Activated naive CD8-positive, alpha-beta T cell (primary cell): ENCODE measurements around the gene ITFG1.
"Not testable (repeated sequence)": the region's sequence is repeated elsewhere in the genome, so short reads cannot be mapped to it uniquely, and the experiment has no call there.

ENCODE experiments used
- H3K27ac Mint-ChIP-seq: one replicate; pipeline ENCODE4 v1.8.0; 2021; ENCODE audit warnings: mixed read lengths
- H3K27me3 Mint-ChIP-seq: one replicate; pipeline ENCODE4 v1.8.0; 2021; ENCODE audit warnings: mixed read lengths
- H3K36me3 Mint-ChIP-seq: one replicate; pipeline ENCODE4 v1.8.0; 2021; ENCODE audit warnings: mixed read lengths
- H3K4me1 Mint-ChIP-seq: one replicate; pipeline ENCODE4 v1.8.0; 2021; ENCODE audit warnings: low read depth, mixed read lengths
- H3K4me3 Mint-ChIP-seq: one replicate; pipeline ENCODE4 v1.8.0; 2021; ENCODE audit warnings: mild to moderate bottlenecking, mixed read lengths
- H3K9me3 Mint-ChIP-seq: one replicate; pipeline ENCODE4 v1.8.0; 2021; ENCODE audit warnings: low read depth, mixed read lengths

ITFG1 gene

GRCh38 chr16:47229053-47230050, 231.5 kb downstream of the ITFG1 start:
- Mint-ChIP-seq H3K27ac (no peak overlapping the region), H3K27me3 (no peaks in the 10 kb centered on the region)

DNA sequence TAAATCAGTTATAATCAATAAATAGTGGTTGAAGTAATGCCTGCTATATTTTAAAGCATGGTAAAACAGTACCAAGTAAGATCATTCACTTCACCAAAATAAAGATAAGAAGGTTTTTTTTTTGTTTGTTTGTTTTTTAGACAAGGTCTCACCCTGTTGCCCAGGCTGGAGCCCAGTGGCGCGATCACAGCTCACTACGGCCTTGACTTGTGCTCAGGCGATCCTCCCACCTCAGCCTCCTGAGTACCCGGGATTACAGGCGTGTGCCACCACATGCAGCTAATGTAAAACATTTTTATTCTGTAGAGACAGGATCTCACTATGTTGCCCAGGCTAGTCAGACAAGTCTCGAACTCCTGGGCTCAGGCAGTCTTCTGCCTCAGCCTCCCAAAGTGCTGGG, 232.6 kb downstream of the ITFG1 start:
- Mint-ChIP-seq H3K4me1 (no peaks in the 10 kb centered on the region), H3K9me3 (peaks cover 11% of the 10 kb centered on the region), H3K4me3 (no peak overlapping the region), H3K27ac (no peak overlapping the region), H3K27me3 (no peaks in the 10 kb centered on the region), H3K36me3 (peaks cover 53% of the 10 kb centered on the region)

More at GRCh38 chr16:47229053-47230050, 231.5 kb downstream of the ITFG1 start:
- no peaks in the 10 kb centered on the region for H3K4me1 Mint-ChIP-seq
- peaks cover 11% of the 10 kb centered on the region for H3K9me3 Mint-ChIP-seq
- no peak overlapping the region for H3K4me3 Mint-ChIP-seq
- H3K36me3 Mint-ChIP-seq, result peaks cover 53% of the 10 kb centered on the region

DNA sequence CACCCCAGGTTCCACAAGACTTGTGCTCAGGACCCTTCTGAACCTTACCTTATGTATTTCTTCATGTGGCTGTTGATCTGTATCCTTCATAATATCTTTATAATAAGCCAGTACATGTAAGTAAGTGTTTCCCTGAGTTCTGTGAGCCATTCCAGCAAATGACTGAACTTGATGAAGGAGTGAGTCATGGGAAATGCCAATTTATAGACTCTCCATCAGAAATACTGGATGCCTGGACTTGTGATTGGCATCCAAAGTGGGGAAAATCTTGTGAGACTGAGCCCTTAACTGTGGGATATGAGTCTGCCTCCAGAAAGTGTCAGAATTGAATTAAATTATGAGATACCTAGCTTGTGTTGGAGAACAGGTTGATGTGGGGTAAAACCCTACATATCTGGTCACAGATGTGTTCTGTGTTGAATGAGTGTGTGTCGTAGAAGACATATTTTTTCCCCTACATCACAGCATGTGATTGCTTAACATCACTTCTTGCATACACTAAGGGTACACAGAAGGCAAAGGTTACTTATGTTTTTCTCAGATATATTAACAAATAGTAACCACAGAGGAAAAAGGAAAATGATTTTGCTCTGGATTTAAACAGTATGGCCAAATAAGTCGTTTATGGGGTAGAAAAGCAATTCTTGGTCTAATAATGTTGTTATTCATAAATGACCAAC, 247.0 kb downstream of the ITFG1 start:
- Mint-ChIP-seq H3K36me3 (peaks cover 40% of the 10 kb centered on the region), H3K4me3 (no peak overlapping the region), H3K4me1 (no peaks in the 10 kb centered on the region), H3K9me3 (no peaks in the 10 kb centered on the region), H3K27me3 (no peaks in the 10 kb centered on the region), H3K27ac (no peak overlapping the region)

GRCh38 chr16:47211218-47211617, 249.6 kb downstream of the ITFG1 start:
- Mint-ChIP-seq H3K9me3 (no peaks in the 10 kb centered on the region), H3K27ac (no peak overlapping the region), H3K36me3 (peaks cover 33% of the 10 kb centered on the region), H3K4me3 (no peak overlapping the region), H3K27me3 (no peaks in the 10 kb centered on the region), H3K4me1 (no peaks in the 10 kb centered on the region)

GRCh38 chr16:47204736-47205504, 255.9 kb downstream of the ITFG1 start:
- H3K36me3 Mint-ChIP-seq, result peaks cover 10% of the 10 kb centered on the region
- no peak overlapping the region for H3K27ac Mint-ChIP-seq
- no peak overlapping the region for H3K4me3 Mint-ChIP-seq
- no peaks in the 10 kb centered on the region for H3K4me1 Mint-ChIP-seq
- no peaks in the 10 kb centered on the region for H3K27me3 Mint-ChIP-seq
- no peaks in the 10 kb centered on the region for H3K9me3 Mint-ChIP-seq

DNA sequence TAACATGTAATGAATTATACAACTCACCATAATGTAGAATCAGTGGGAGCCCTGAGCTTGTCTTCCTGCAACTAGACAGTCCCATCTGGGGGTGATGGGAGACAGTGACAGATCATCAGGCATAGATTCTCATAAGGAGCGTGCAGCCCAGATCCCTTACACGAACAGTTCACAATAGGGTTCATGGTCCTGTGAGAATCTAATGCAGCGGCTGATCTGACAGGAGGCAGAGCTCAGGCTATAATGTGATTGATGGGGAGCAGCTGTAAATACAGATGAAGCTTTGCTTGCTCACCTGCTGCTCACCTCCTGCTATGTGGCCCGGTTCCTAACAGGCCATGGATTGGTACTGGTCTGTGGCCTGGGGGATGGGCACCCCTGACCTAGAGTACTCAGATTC, 257.4 kb downstream of the ITFG1 start:
- H3K9me3 Mint-ChIP-seq, H3K4me3 Mint-ChIP-seq, H3K27ac Mint-ChIP-seq, H3K36me3 Mint-ChIP-seq, H3K4me1 Mint-ChIP-seq, H3K27me3 Mint-ChIP-seq: not testable (repeated sequence)

DNA sequence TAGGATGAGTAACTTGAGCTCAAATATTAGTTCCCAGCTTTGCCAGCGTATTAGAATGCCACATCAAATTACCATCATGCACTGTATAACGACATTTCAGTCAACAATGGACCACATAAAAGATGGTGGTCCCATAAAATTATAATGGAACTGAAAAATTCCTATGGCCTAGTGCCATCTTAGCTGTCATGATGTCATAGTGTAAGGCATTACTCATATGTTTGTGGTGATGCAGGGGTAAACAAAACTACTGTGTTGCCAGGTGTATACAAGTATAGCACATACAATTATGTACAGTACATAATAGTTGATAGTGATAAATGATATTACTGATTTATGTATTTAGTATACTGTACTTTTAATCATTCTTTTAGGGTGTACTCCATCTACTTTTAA, 262.7 kb downstream of the ITFG1 start:
- Mint-ChIP-seq H3K27me3 (no peaks in the 10 kb centered on the region), H3K27ac (no peak overlapping the region), H3K4me3 (no peak overlapping the region), H3K4me1 (no peaks in the 10 kb centered on the region), H3K36me3 (peaks cover 15% of the 10 kb centered on the region), H3K9me3 (peaks cover 5% of the 10 kb centered on the region)

- Mint-ChIP-seq H3K36me3 (peaks cover 19% of the 10 kb centered on the region), H3K27ac (no peak overlapping the region), H3K27me3 (no peaks in the 10 kb centered on the region)
These were observed 263.2 kb downstream of the ITFG1 start for GRCh38 chr16:47197536-47198179.

GRCh38 chr16:47196457-47196856, 264.4 kb downstream of the ITFG1 start:
- no peaks in the 10 kb centered on the region for H3K4me1 Mint-ChIP-seq
- peaks cover 9% of the 10 kb centered on the region for H3K9me3 Mint-ChIP-seq
- no peak overlapping the region for H3K27ac Mint-ChIP-seq
- no peaks in the 10 kb centered on the region for H3K27me3 Mint-ChIP-seq
- H3K4me3 Mint-ChIP-seq, result no peak overlapping the region
- peaks cover 26% of the 10 kb centered on the region for H3K36me3 Mint-ChIP-seq

More at GRCh38 chr16:47197536-47198179, 263.2 kb downstream of the ITFG1 start:
- peaks cover 8% of the 10 kb centered on the region for H3K9me3 Mint-ChIP-seq
- H3K4me3 Mint-ChIP-seq, result no peak overlapping the region
- no peaks in the 10 kb centered on the region for H3K4me1 Mint-ChIP-seq

- no peak overlapping the region for H3K4me3 Mint-ChIP-seq
- no peaks in the 10 kb centered on the region for H3K9me3 Mint-ChIP-seq
- H3K4me1 Mint-ChIP-seq, result no peaks in the 10 kb centered on the region
- no peak overlapping the region for H3K27ac Mint-ChIP-seq
- peaks cover 4% of the 10 kb centered on the region for H3K36me3 Mint-ChIP-seq
- no peaks in the 10 kb centered on the region for H3K27me3 Mint-ChIP-seq
These were observed 278.5 kb downstream of the ITFG1 start for GRCh38 chr16:47182318-47182717.

GRCh38 chr16:47181066-47181465, 279.8 kb downstream of the ITFG1 start:
- H3K9me3 Mint-ChIP-seq, H3K4me3 Mint-ChIP-seq, H3K4me1 Mint-ChIP-seq, H3K36me3 Mint-ChIP-seq, H3K27ac Mint-ChIP-seq, H3K27me3 Mint-ChIP-seq: not testable (repeated sequence)

GRCh38 chr16:47180073-47180472, 280.8 kb downstream of the ITFG1 start:
- Mint-ChIP-seq H3K36me3 (peaks cover 11% of the 10 kb centered on the region), H3K27me3 (no peaks in the 10 kb centered on the region), H3K27ac (no peak overlapping the region), H3K4me1 (no peaks in the 10 kb centered on the region), H3K9me3 (no peaks in the 10 kb centered on the region), H3K4me3 (no peak overlapping the region)

DNA sequence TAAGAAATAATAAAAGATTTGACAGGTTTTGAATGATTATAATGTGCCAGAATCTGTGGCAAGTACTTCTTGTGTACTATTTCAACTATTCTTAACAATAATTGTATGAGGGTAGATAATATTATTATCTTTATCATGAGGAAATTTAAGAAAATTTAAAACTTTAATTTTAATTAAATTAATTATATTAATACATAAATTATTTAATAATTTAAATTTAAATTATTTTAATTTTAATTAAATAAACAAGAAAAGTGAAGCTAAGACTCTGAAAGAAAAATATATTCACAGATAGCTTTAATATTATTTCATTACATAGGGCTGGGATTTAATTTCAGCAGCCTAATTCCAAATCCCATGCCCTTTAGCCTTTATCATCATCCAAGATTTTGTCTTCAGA, 285.7 kb downstream of the ITFG1 start:
- no peaks in the 10 kb centered on the region for H3K4me1 Mint-ChIP-seq
- H3K4me3 Mint-ChIP-seq, result no peak overlapping the region
- H3K27ac Mint-ChIP-seq, result no peak overlapping the region
- no peaks in the 10 kb centered on the region for H3K9me3 Mint-ChIP-seq
- H3K27me3 Mint-ChIP-seq, result no peaks in the 10 kb centered on the region
- peaks cover 20% of the 10 kb centered on the region for H3K36me3 Mint-ChIP-seq

DNA sequence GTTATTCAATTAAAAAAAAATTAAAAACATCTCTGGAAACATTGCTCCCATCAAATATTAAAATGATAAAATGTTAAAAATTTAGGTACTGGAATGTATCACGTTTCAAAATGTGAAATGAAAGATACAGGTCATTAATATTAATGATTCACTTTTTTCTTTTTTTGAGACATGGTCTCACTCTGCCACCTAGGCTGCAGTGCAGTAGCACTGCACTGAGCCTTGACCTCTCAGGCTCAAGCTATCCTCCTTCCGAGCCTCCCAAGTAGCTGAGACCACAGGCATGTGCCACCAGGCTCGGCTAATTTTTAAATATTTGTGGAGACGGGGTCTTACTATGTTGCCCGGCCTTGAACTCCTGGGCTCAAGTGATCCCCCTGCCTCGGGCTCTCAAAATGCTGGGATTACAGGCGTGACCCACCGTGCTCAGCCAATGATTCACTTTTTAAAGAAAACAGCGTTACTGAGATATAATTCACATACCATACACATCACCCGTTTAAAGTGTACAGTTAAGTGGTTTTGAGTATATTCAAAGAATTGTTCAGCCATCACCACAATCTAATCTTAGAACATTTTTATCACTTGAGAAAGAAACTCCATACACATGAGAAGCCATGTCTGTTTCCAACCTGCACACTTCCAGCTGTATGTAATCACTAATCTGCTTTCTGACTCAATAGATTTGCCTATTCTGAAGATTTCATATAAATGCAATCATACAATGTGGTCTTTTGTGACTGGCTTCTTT, 298.0 kb downstream of the ITFG1 start:
- no peaks in the 10 kb centered on the region for H3K4me1 Mint-ChIP-seq
- no peak overlapping the region for H3K4me3 Mint-ChIP-seq
- no peak overlapping the region for H3K27ac Mint-ChIP-seq
- H3K27me3 Mint-ChIP-seq, result no peaks in the 10 kb centered on the region
- H3K36me3 Mint-ChIP-seq, result peaks cover 14% of the 10 kb centered on the region
- no peaks in the 10 kb centered on the region for H3K9me3 Mint-ChIP-seq
